Ramos (cell line): Measurements from ENCODE around the gene MYO5C.
"Not testable (repeated sequence)": the region's sequence is repeated elsewhere in the genome, so short reads cannot be mapped to it uniquely, and the experiment has no call there.

Experiments used
- in situ Hi-C: fragments of 300-500 bp; cut with MboI; formaldehyde crosslinking; loops from one replicate; pipeline ENCODE4 v1.14.3; 2022; ENCODE audit warnings: low sequenced_read_pairs; ENCODE audit not compliant: unreplicated experiment

The MYO5C gene

GRCh38 chr15:52247461-52247860 lies 48.1 kb downstream of the MYO5C start:
- in situ Hi-C loops, result no loop called here

- in situ Hi-C loops, result no loop called here
Observed at GRCh38 chr15:52246686-52247431, 48.7 kb downstream of the MYO5C start.

GRCh38 chr15:52243697-52244555 lies 51.7 kb downstream of the MYO5C start:
- in situ Hi-C loops, result no loop called here

- in situ Hi-C loops, result no loop called here
Observed at GRCh38 chr15:52243286-52243685, 52.3 kb downstream of the MYO5C start.

- in situ Hi-C loops, result no loop called here
Observed at GRCh38 chr15:52241489-52241888, 54.1 kb downstream of the MYO5C start.

GRCh38 chr15:52240166-52240565 lies 55.4 kb downstream of the MYO5C start:
- in situ Hi-C loops, result no loop called here

GRCh38 chr15:52238989-52239525 lies 56.5 kb downstream of the MYO5C start:
- in situ Hi-C loops, result not testable (repeated sequence)

GRCh38 chr15:52238149-52238548 lies 57.5 kb downstream of the MYO5C start:
- in situ Hi-C loops, result no loop called here

GRCh38 chr15:52236013-52236412 lies 59.6 kb downstream of the MYO5C start:
- in situ Hi-C loops, result no loop called here

GRCh38 chr15:52234596-52235541 lies 60.7 kb downstream of the MYO5C start:
- in situ Hi-C loops, result no loop called here

- in situ Hi-C loops, result no loop called here
Observed at GRCh38 chr15:52233405-52233804, 62.2 kb downstream of the MYO5C start.

- in situ Hi-C loops, result no loop called here
Observed at GRCh38 chr15:52232327-52232726, 63.3 kb downstream of the MYO5C start.

GRCh38 chr15:52230073-52230472 lies 65.5 kb downstream of the MYO5C start:
- in situ Hi-C loops, result no loop called here

GRCh38 chr15:52228921-52229320 lies 66.7 kb downstream of the MYO5C start:
- in situ Hi-C loops, result no loop called here

GRCh38 chr15:52227456-52227855 lies 68.1 kb downstream of the MYO5C start:
- in situ Hi-C loops, result no loop called here

GRCh38 chr15:52225230-52225629 lies 70.4 kb downstream of the MYO5C start:
- in situ Hi-C loops, result no loop called here

- in situ Hi-C loops, result no loop called here
Observed at GRCh38 chr15:52224211-52224610, 71.4 kb downstream of the MYO5C start.

GRCh38 chr15:52221730-52222129 lies 73.9 kb downstream of the MYO5C start:
- in situ Hi-C loops, result no loop called here

- in situ Hi-C loops, result no loop called here
Observed at GRCh38 chr15:52220937-52221660, 74.5 kb downstream of the MYO5C start.
